PC-9 (cell line): ENCODE results near the gene MOB3B. TPM values are rescaled to one million over a fixed set of nuclear protein-coding genes. Genes with fewer than 3 reads are reported as not detected.

Experiments
- BruUV-seq: library from RNA; stranded (reverse); fragments of 400-500 nt; replicated peaks from 2 replicates; lab custom pipeline; 2021; lab: Mats Ljungman, UMichigan
- CTCF ChIA-PET: fragments of 300-600 bp; sonication (Branson Sonifier 250); formaldehyde crosslinking; loops from one replicate; lab custom pipeline; 2022; ENCODE audit warnings: antibody characterized with exemption; lab: Charles Lee
- POLR2A ChIA-PET: fragments of 300-600 bp; sonication (Branson Sonifier 250); formaldehyde crosslinking; loops from one replicate; lab custom pipeline; 2022; ENCODE audit warnings: antibody characterized with exemption; ENCODE audit not compliant: unreplicated experiment; lab: Charles Lee
- DNase-seq, 2 experiments: peaks; one replicate each; pipeline versions ENCODE4 v3.0.0 to v3.0.0-alpha.2; 2015 to 2022; ENCODE audit warnings: mixed read lengths in 1 of 2
- H2AFZ ChIP-seq: fragments of 200-600 bp; sonication (generic); 2 replicates; pipeline ENCODE4 v1.8.1; 2017; ENCODE audit warnings: antibody characterized with exemption
- H3F3A ChIP-seq: fragments of 200-600 bp; sonication (generic); 2 replicates; pipeline ENCODE4 v1.8.1; 2017; ENCODE audit warnings: antibody characterized with exemption, mild to moderate bottlenecking, low read depth; ENCODE audit not compliant: insufficient read depth
- H3K27ac ChIP-seq: fragments of 200-600 bp; sonication (generic); 2 replicates; pipeline ENCODE4 v1.6.1; 2016; ENCODE audit warnings: mixed run types
- H3K27me3 ChIP-seq: fragments of 200-600 bp; sonication (generic); 2 replicates; pipeline ENCODE4 v1.6.1; 2016; ENCODE audit warnings: low read depth, mixed run types; ENCODE audit not compliant: insufficient read depth
- H3K36me3 ChIP-seq: fragments of 200-600 bp; sonication (generic); 2 replicates; pipeline ENCODE4 v1.6.1; 2016; ENCODE audit warnings: low read depth, mixed run types
- H3K4me1 ChIP-seq: fragments of 200-600 bp; sonication (generic); replicated peaks from 2 replicates; pipeline ENCODE4 v1.6.1; 2016; ENCODE audit warnings: mixed run types; ENCODE audit not compliant: insufficient read depth
- H3K4me2 ChIP-seq: fragments of 200-600 bp; sonication (generic); 2 replicates; pipeline ENCODE4 v1.6.1; 2017; ENCODE audit warnings: mixed run types
- H3K4me3 ChIP-seq: fragments of 200-600 bp; sonication (generic); 2 replicates; pipeline ENCODE4 v1.6.1; 2016; ENCODE audit warnings: mixed run types
- H3K79me2 ChIP-seq: fragments of 200-600 bp; sonication (generic); 2 replicates; pipeline ENCODE4 v1.6.1; 2017; ENCODE audit warnings: low read depth, mixed run types
- H3K9me2 ChIP-seq: fragments of 200-600 bp; sonication (generic); 2 replicates; pipeline ENCODE4 v1.8.1; 2017; ENCODE audit warnings: mild to moderate bottlenecking; ENCODE audit not compliant: insufficient read depth
- H3K9me3 ChIP-seq: fragments of 200-600 bp; sonication (generic); 2 replicates; pipeline ENCODE4 v1.8.1; 2016; ENCODE audit warnings: low read depth; ENCODE audit not compliant: insufficient read depth
- H4K20me1 ChIP-seq: fragments of 200-600 bp; sonication (generic); 2 replicates; pipeline ENCODE4 v1.8.1; 2017; ENCODE audit not compliant: insufficient read depth
- CTCF ChIP-seq: fragments of 200-600 bp; sonication (generic); conservative IDR thresholded peaks from 2 replicates; pipeline ENCODE4 v1.6.1; 2017; ENCODE audit warnings: mixed run types, antibody characterized with exemption, mild to moderate bottlenecking, moderate library complexity
- EZH2 ChIP-seq: fragments of 200-600 bp; sonication (generic); IDR thresholded peaks from 2 replicates; pipeline ENCODE4 v1.8.0; 2017; ENCODE audit warnings: antibody characterized with exemption, low read depth
- intact Hi-C: fragments of 100-400 bp; cut with micrococcal nuclease; formaldehyde crosslinking; loops from one replicate; pipeline ENCODE4 v1.10.0; 2022; ENCODE audit not compliant: unreplicated experiment
- total RNA-seq: library from RNA; stranded (reverse); gene quantifications from 2 replicates; pipeline ENCODE4 v1.2.3, GENCODE V29; 2021

Gene MOB3B
- total RNA-seq, 1 experiment from 2014 or later = 4.4 TPM

- TF ChIP-seq CTCF = no peak
- no peak for TF ChIP-seq EZH2
- Histone ChIP-seq H3K27me3 (no peaks in the 10 kb centered on the region), H3K9me3 (no peaks in the 10 kb centered on the region), H2AFZ (no peak overlapping the region), H3K4me2 (no peak overlapping the region), H3K4me1 (no peaks in the 10 kb centered on the region), H3K9me2 (no peaks in the 10 kb centered on the region), H3K4me3 (no peak overlapping the region), H3K79me2 (no peaks in the 10 kb centered on the region), H3K27ac (no peak overlapping the region), H3F3A (no peaks in the 10 kb centered on the region), H4K20me1 (no peaks in the 10 kb centered on the region), H3K36me3 (no peaks in the 10 kb centered on the region)
- POLR2A ChIA-PET = no interaction called here
- no TSS peak for BruUV-seq
- CTCF ChIA-PET = no interaction called here
- DNase-seq = no peak
- intact Hi-C loops = no loop called here
These were observed 57.8 kb downstream of the MOB3B start for GRCh38 chr9:27471789-27472188.

DNA sequence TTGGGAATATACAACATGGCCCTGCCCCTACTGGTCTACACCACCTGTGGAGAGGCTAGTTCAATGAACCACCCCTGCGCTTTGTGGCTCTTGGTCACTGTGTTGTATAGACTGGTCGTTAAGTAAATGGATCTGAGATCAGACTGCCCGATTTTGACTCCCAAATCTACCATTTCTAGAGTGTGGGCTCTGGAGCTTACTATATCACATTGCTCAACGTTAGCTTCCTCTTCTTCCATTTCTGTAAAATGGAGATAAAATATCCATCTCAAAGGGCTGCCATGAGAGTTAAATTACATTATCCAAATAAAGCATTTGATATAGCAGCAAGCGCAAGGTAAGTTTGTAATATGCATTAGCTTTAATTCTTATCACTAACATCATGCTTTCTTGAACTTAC lies 58.2 kb downstream of the MOB3B start:
- ChIA-PET POLR2A (no interaction called here), CTCF (no interaction called here)
- TF ChIP-seq CTCF (no peak), EZH2 (no peak)

GRCh38 chr9:27470291-27470856 lies 59.2 kb downstream of the MOB3B start:
- no peaks in the 10 kb centered on the region for H3K36me3 ChIP-seq
- H3K9me3 ChIP-seq = no peaks in the 10 kb centered on the region
- no peaks in the 10 kb centered on the region for H3K27me3 ChIP-seq
- H3K4me1 ChIP-seq = no peaks in the 10 kb centered on the region
- TF ChIP-seq CTCF (no peak), EZH2 (no peak)
- H3K27ac ChIP-seq = no peak overlapping the region
- ChIA-PET CTCF (no interaction called here), POLR2A (no interaction called here)
- H2AFZ ChIP-seq = no peak overlapping the region
- H3F3A ChIP-seq = no peaks in the 10 kb centered on the region
- H4K20me1 ChIP-seq = no peaks in the 10 kb centered on the region
- H3K4me2 ChIP-seq = no peak overlapping the region
- intact Hi-C loops = no loop called here
- H3K79me2 ChIP-seq = no peaks in the 10 kb centered on the region
- no peaks in the 10 kb centered on the region for H3K9me2 ChIP-seq
- DNase-seq = no peak
- BruUV-seq = no TSS peak
- no peak overlapping the region for H3K4me3 ChIP-seq

More for the DNA sequence above, 58.2 kb downstream of the MOB3B start:
- Histone ChIP-seq H3K4me3 (no peak overlapping the region), H3K36me3 (no peaks in the 10 kb centered on the region), H4K20me1 (no peaks in the 10 kb centered on the region), H3K27ac (no peak overlapping the region), H2AFZ (no peak overlapping the region), H3K4me2 (no peak overlapping the region), H3F3A (no peaks in the 10 kb centered on the region), H3K4me1 (no peaks in the 10 kb centered on the region), H3K9me2 (no peaks in the 10 kb centered on the region), H3K27me3 (no peaks in the 10 kb centered on the region), H3K9me3 (no peaks in the 10 kb centered on the region), H3K79me2 (no peaks in the 10 kb centered on the region)
- BruUV-seq = no TSS peak
- intact Hi-C loops = no loop called here
- DNase-seq = no peak
